Activated gamma-delta T cell (primary cell): ENCODE results near the gene SNX20.

Experiments
- DNase-seq: peaks from one replicate; lab custom pipeline; 2025; lab: John Stamatoyannopoulos, UW

The SNX20 gene

DNA sequence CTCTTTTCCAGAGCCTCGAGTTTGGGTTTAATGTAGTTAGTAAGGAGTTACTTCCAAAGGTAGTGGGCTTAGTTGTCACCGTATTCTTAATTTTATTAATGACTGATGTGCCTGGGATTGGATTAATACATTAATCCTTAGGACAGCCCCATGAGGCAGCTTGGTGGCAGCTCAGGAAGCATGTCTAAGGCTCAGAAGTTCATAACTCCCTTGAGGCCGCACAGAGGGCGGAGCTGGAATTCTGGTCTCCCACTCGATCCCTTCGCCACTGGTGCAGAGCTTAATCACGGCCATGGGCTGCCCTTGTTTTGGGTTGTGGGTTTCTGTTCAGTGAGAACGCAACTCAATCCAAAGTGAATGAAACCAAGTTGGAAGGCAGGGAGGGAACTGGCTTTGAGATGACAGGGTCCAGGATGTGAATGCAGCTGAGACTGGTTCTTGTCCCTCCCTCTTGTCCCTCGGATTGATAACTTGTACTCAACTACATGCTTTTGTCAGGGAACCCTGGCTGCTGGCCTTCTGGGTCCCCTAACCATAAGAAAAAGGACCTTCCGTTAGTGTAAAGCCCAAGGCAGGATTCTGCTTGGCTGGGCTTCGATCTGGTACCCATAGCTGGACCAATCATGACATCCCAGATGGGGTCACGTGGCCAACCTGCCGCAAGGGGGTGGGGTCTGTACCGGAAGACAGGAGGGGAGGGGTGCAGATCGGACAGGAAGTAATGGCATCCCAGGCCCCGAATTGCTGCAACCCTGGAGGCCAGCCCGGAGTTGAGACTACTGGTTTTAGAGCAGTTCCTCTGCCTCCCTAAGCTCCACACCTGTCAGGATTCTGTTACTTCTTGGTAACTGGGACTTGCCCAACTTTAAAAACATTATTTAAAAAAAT is 45.4 kb downstream of the SNX20 start:
- no peak for DNase-seq

DNA sequence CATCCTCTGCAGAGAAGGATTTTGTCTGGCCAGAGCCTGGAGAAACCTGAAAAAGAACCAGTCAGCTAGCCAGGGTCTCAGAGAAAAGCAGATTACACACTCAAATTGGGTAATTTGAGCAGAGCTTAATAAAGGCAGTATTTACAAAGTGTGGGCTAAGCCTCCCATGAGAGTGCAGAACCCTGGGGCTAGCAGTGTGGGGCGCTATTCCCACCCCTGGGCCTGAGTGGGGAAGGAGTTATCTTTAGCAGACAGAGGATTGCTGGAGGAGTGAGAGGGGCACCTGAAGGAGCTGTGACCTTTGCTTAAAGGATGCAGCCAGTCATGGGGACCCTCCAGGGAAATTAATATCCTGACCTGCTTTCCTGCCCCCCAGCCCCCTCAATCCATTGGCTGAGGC is 46.2 kb downstream of the SNX20 start:
- DNase-seq: no peak

DNA sequence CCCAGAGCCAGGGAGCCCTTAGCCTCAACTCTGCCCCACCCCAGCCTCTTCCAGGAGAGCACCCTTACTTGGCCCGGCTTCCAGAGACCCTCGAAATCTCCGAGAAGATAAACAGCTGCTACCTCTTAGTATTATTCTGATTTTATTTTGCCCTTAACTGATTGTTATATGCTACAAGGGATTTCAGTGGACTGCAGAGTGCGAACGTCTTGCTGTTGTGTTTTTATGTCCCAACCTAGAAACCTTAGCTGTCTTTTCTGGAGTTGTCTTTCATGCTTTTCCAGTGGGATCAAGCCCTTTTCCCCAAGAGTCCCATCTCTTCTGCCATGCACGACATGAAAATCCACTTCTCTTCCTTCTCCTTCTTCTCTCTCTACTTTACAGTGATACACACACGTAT is 47.0 kb downstream of the SNX20 start:
- no peak for DNase-seq

DNA sequence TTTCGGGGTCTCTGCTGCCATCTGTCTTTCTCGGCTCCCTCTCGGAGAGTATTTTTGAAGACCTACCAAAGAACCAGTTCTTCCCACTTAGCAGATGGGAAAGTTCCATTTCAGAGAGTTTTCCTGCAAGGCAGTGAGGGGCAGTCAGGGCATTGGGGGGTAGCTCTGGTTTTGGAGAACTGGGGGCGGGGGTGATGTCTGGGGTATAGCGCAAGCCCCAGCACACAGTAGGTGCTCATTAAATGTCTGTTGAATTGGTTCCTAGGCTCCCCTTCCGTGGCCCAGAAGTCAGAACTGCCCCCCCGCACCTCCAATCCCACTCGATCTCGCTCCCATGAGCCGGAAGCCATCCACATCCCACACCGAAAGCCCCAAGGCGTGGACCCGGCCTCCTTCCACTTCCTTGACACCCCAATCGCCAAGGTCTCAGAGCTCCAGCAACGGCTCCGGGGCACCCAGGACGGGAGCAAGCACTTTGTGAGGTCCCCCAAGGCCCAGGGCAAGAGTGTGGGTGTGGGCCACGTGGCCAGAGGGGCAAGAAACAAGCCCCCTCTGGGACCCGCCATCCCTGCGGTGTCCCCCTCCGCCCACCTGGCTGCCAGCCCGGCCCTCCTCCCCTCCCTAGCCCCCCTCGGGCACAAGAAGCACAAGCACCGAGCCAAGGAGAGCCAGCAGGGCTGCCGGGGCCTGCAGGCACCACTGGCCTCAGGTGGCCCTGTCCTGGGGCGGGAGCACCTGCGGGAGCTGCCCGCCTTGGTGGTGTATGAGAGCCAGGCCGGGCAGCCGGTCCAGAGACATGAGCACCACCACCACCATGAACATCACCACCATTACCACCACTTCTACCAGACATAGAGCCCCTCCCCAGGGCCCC is 47.9 kb downstream of the SNX20 start:
- no peak for DNase-seq

DNA sequence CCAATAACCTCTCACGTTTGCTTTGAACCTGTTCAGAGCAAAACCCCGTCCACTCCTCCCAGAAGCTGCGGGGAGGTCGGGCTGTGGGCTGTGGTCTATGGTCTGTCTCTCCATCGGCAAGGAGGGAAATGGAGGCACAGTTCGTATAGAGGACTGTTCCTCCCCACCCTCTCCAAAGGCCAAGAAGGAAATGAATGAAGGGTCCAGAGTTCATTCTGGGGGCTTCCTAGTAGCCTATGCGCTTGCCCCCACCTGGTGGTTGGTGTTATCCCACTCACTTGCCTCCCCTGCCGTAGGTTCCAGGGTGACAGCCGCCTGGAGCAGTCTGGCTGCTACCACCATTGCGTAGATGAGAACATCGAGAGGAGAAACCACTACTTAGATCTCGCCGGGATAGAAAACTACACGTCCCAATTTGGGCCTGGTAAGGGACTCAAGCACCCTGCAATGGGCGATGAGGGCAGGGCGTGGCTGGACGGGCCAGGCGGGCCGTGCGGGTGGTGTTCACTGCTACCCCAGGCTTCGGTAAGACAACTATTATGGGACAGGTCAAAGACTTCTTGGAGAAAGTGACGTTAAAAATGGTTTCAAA is 49.0 kb downstream of the SNX20 start:
- no peak for DNase-seq

DNA sequence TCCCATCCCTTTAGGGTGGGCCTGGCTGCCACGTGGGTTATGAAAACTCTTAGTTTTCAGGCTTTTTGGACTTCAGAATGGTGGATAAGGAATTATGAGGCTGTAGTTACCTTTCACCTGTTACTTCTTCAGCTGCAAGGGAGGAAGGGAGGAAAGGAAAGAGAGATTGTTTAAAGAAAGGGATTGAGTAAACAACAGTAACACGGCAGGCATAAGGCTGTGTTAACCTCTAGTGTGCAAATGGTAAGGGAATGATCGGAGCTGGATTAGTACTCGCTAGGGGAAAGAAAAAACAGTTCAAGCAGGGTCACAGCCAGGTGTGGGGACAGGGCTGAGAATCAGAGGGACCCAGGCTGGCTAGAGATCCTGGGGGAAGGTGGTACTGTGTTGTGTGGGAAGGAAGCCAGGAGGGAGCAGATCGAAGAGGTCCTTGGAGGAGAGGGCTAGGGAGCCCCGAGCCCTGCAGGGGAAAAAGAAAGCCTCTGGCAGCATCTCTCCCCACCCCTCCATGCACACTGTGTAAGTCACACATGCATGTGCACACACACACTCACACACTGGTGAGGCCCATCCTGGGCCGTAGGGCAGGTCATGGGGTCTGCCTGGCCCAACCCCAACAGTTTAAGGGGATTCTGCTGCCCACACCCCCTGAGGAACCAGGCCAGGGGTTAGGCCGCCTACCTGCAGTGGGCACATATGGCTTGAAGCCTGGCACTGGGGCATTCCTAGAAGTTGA is 49.7 kb downstream of the SNX20 start:
- DNase-seq: no peak

DNA sequence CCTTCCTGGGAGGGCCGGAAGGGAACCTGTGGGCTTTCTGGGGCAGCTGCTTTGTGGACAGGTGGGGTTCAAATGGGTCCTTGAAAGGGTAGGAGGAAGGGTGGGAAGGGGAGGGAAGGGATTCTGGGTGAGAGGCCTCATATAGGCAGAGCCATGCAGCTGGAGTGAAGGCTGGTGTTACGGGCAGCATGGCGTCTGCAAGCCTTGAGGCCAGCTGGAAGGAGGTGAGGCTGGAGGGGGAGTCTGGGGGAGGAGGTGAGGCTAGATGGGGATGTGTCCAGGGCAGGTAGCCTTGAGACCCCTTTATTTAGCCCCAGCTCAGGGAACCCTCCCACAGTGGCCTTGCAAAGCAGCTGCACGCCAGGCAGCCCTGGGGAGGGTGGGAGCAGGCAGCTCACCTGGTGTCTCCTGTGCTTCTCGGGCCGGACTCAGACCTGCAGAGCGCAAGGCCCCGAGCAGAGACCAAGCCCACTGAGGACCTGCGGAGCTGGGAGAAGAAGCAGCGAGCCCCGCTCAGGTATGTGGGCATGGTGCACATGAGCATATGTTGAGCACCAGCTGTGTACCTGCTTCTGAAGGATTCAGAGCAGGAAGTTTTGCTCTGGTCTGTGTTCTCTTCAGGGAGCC is 50.6 kb downstream of the SNX20 start:
- DNase-seq: no peak

DNA sequence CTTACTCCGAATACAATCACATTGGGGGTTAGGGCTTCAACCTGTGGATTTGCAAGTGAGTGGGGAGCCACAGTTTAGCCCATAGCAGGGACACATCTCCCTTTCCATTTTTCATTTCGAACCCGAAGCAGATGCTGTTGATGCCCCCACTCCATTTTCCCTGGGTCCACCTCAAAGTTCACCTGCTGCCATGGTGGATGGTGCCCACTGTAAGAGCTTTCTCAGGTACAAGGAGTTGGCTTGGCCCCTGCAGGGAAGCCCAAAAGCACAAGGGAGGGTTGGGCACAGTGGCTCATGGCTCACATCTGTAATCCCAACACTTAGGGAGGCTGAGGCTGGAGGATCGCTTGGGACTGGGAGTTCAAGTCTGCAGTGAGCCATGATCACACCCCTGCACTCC is 51.8 kb downstream of the SNX20 start:
- no peak for DNase-seq

DNA sequence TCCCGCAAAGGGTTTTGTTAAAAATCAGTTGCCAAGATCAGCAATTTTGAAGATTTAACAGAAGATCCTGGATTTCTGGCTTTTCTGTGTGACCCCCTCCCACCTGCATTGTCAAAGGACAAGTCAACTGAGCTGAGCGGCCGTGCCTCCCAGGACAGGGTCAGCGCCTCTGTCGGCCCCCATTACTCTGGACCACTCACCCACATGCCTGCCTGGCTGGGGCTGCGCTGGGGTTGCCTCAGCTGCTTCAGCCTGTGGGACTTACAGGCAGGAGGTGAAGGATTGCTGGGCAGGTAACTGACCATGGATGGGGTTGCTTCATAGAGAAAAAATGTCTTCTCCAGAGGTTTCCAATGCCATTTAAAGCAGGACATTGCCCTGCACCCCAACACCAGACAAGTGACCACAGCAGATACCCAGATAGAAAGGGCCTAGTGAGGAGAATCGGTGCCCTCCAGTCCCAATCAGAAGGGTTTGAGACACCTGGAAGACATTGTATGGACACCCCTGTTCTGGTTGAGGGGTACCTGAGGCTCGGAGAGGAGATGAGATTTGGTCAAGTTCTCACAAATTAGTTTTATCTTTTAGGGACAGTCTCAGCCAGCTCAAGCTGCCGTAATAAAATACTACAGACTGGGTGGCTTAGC is 52.8 kb downstream of the SNX20 start:
- no peak for DNase-seq

DNA sequence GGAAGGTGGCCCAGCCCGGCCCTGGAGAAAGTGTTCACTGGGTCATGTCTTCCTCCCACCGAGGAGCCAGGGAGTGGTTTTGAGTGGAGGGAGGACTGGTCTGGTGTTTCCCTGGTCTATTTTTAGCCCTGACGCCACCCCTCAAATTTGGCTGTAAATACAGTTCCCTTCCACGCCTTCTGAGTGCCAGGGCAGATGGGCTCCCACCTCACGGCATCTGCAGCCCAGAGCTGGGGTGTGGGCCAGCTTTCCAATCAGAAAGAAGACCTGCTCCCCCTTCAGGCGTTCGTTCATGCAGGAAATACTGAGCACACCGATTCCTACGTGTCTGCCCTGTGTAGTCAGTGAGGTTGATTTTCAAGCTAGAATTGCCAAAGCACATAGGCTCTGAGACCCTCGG is 53.7 kb downstream of the SNX20 start:
- no peak for DNase-seq

DNA sequence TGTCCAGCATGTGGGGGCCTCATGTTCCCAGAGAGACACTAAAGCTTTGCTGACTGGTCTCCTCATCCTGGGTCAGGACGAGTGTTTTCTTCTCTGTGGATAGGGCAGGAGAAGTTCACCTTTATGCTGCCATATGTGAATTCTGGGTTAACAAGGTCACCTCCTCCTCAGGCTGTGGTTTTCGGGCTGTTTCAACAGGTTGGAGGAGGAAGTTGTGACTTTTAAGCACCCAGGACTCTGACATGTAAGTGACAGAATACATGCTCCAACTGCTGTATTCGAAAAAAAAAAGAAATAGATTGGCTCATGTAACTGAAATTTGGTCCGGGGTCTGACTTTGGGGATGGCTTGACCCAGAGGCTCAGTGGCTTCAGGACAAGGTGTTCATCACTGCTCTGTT is 54.2 kb downstream of the SNX20 start:
- DNase-seq: no peak

DNA sequence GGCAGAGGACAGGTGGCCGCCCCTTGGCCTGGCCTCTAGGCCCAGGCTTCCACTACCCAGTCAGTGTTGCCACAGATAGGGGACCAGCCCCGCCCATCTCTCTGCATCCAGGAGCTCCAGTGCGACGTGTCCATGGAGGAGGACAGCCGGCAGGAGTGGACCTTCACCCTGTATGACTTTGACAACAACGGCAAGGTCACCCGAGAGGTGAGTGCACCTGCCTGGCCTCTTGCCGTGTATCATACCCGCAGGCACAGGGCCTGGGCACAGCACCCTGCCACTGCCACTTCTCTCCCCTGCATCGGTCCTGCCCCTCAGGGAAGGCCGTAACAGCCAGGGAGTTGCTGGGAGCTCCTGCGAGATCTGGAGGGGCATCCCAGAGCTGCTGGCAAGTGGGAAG is 55.7 kb downstream of the SNX20 start:
- no peak for DNase-seq

DNA sequence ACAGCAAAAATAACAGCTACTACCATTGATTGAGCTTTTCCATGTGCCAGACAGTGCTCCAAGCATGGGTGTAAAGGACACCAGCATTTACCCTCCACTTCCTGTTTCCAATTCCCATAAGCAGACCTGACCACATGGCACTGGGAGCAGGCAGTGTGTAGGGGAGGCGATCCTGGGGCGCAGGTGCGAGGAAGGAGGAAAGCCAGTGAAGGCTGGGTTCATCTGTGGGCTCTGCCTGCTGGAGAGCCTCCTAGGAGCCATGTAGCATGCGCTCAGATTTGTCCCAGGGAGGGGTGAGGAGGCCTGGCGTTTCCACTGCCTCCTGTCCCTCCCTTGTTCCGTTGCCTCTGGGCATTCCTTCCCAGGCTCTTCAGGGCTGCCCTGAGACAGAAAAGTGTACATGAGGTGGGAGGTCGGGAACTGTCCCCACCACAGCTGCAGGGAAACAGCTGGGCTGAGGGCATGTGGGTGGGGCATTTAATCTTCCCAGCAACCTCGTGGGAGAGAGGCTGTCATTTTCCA is 56.6 kb downstream of the SNX20 start:
- DNase-seq: no peak

DNA sequence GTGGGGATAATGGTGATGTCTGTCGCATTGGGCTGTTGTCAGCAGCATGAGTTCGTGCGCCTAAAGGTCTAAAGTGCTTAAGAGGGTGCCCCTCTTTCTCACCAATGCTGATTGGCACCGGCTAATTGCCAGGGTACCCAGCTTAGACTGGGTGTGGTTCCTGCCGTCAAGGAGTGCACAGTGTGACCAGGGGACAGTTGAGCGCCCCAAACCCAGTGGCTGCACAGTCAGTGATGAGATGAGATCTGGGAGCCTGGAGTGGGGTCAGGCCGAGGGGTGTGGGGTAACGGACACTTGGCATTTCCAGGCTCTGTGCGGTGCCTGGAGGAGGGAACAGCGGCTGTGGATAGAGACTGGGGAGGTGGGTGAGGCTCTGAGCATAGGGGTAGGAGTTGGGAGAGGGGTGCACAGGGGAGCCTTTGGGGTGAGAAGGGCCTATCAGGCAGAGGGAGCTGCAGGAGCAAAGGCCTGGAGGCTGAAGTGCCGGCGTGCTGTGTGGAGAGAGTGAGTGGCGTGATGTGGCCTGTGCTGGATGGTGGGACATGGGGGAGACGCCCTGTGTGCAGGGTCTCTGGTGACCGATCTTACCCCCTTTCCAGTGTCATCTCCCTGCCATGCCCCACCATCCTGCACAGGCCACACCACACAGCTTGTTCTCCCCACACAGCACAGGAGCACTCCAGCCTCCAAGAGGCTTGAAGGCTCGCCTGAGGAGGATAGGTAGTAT is 58.3 kb downstream of the SNX20 start:
- DNase-seq: no peak

DNA sequence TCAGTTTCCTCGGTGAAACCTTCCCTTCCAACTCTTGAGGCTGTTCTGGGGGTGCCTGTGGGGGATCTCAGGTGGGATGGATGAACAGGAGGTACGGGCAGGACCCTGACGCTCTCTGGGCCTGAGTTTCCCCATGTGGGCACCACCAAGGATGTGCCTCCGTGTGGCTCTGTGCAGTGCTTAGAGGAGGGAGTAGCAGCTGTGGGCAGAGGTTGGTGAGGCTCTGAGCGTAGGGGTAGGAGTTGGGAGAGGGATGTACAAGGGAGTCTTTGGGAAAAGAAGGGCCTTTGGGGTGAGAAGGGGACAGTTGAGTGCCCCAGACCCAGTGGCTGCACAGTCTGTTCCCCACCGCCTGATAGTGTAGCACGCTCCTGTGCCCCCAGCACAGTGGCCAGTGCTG is 59.1 kb downstream of the SNX20 start:
- DNase-seq: no peak
